ENCODE results near the gene BMP8B. TPM values are rescaled to one million over a fixed set of nuclear protein-coding genes. Genes with fewer than 3 reads are reported as not detected.

BMP8B gene
- total RNA-seq, 1 donor from 2014 or later: 1.4 TPM

DNA sequence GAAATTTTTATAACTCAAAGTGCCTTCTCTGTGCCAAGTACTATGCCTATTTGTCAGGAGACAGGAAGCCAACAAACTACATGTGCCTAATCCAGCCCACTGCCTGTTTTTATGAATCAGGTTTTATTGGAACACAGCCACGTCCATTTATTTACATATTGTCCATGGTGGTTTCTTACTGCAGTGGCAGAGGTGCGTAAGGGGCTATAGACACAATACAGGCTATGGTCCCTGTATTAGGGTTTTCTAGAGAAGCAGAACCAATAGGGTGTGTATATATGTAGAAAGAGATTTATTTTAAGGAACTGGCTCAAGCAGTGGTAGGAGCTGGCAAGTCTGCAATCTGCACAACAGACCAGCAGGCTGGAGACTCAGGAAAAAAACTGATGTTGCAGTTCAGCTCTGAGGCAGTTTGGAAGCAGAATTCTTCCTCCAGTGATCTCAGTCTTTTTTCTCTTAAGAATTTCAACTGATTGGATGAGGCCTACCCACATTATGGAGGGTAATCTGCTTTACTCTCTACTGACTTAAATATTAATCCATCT is 34.6 kb downstream of the BMP8B start:
- Mint-ChIP-seq H3K4me1 (no peaks in the 10 kb centered on the region), H3K9me3 (no peaks in the 10 kb centered on the region), H3K4me3 (no peak overlapping the region), H3K36me3 (ENCODE audit: low read depth) (peaks cover 13% of the 10 kb centered on the region), H3K27me3 (ENCODE audit: low read depth) (no peaks in the 10 kb centered on the region), H3K27ac (ENCODE audit: unreplicated experiment) (no peak overlapping the region)
- TF ChIP-seq CTCF (conservative IDR thresholded peaks at IDR 0.05): no peak
- DNase-seq (ENCODE audit: low read depth, low spot score): no peak

GRCh38 chr1:39753132-39754025 is 35.3 kb downstream of the BMP8B start:
- H3K27me3 Mint-ChIP-seq (ENCODE audit: low read depth): no peaks in the 10 kb centered on the region
- no peaks in the 10 kb centered on the region for H3K4me1 Mint-ChIP-seq
- no peak for DNase-seq (ENCODE audit: low read depth, low spot score)
- TF ChIP-seq CTCF (conservative IDR thresholded peaks at IDR 0.05): no peak
- H3K36me3 Mint-ChIP-seq (ENCODE audit: low read depth): peaks cover 13% of the 10 kb centered on the region
- no peak overlapping the region for H3K27ac Mint-ChIP-seq (ENCODE audit: unreplicated experiment)
- H3K4me3 Mint-ChIP-seq: no peak overlapping the region
- no peaks in the 10 kb centered on the region for H3K9me3 Mint-ChIP-seq

DNA sequence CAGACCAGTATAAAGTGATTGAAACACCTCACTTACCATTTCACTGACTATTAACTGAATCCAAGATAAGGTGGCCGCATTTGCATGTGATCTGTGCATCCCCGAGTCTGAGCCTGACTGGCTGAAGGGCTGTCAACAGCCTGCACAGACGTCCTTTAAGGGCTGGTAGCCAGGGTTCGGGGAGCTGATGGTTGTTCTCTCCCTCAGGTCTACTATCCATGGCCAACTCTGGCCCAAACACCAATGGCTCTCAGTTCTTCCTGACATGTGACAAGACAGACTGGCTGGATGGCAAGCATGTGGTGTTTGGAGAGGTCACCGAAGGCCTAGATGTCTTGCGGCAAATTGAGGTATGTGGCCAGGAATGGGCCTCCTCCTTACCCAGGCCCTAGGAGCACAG is 36.0 kb downstream of the BMP8B start:
- no peaks in the 10 kb centered on the region for H3K4me1 Mint-ChIP-seq
- H3K9me3 Mint-ChIP-seq: no peaks in the 10 kb centered on the region
- H3K36me3 Mint-ChIP-seq (ENCODE audit: low read depth): peaks cover 10% of the 10 kb centered on the region
- DNase-seq (ENCODE audit: low read depth, low spot score): no peak
- H3K4me3 Mint-ChIP-seq: no peak overlapping the region
- H3K27me3 Mint-ChIP-seq (ENCODE audit: low read depth): no peaks in the 10 kb centered on the region
- no peak overlapping the region for H3K27ac Mint-ChIP-seq (ENCODE audit: unreplicated experiment)
- TF ChIP-seq CTCF (conservative IDR thresholded peaks at IDR 0.05): no peak

DNA sequence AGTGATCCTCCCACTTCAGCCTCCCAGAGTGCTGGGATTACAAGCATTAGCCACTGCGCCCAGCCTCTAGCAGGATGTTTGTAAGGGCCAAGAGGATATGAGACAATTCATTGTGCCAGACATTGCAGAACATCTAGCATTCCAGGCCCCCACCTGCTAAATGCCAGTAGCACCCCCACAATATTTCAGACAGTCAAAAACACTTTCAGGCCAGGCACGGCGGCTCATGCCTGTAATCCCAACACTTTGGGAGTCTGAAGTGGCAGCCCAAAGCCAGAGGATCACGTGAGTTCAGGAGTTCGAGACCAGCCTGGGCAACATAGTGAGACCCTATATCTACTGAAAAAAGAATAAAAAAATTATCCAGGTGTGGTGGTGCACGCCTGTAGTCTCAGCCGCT is 37.1 kb downstream of the BMP8B start:
- no peak for TF ChIP-seq CTCF (conservative IDR thresholded peaks at IDR 0.05)
- Mint-ChIP-seq H3K27ac (ENCODE audit: unreplicated experiment) (no peak overlapping the region), H3K36me3 (ENCODE audit: low read depth) (peaks cover 10% of the 10 kb centered on the region), H3K9me3 (no peaks in the 10 kb centered on the region), H3K4me3 (no peak overlapping the region), H3K4me1 (no peaks in the 10 kb centered on the region), H3K27me3 (ENCODE audit: low read depth) (no peaks in the 10 kb centered on the region)
- DNase-seq (ENCODE audit: low read depth, low spot score): no peak

DNA sequence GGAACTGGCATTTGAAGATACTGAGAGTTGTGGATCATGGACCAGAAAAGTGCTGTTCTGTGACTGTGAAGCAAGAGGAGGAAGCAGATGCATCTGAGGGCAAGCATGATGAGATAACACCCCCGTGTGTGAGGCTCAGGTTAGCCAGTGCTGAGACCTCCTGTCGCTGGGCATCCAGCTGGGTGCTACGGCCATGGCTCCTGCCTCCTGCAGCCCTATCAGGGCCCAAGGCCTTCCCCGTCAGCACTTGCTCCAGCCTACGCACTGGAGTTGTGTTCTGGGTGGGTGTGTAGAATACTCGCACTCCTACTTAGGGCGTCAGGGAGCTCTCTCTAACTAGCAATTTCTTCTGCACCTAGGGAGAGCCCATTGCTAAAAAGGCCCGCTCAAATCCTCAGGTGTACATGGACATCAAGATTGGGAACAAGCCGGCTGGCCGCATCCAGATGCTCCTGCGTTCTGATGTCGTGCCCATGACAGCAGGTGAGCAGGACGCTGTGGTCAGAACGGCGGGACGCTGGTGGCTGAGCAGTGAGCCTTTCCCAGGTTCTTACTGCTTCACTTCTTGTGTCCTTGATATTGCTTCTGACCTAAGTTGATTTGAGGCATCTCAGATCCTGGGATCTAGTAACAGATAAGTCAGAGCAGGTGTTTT is 43.5 kb downstream of the BMP8B start:
- H3K27ac Mint-ChIP-seq (ENCODE audit: unreplicated experiment): no peak overlapping the region
- DNase-seq (ENCODE audit: low read depth, low spot score): no peak
- H3K36me3 Mint-ChIP-seq (ENCODE audit: low read depth): peaks cover 6% of the 10 kb centered on the region
- peaks cover 8% of the 10 kb centered on the region for H3K4me1 Mint-ChIP-seq
- H3K27me3 Mint-ChIP-seq (ENCODE audit: low read depth): no peaks in the 10 kb centered on the region
- H3K4me3 Mint-ChIP-seq: no peak overlapping the region
- H3K9me3 Mint-ChIP-seq: no peaks in the 10 kb centered on the region
- no peak for TF ChIP-seq CTCF (conservative IDR thresholded peaks at IDR 0.05)
